Activated CD8-positive, alpha-beta memory T cell treated with anti-CD3 and anti-CD28 coated beads for 48 hours (primary cell): ENCODE results near the gene RGS6.

ENCODE experiments used
- DNase-seq, 3 experiments: peaks; one replicate each; pipeline ENCODE4 v3.0.0-alpha.2; 2020; ENCODE audit warnings: low read depth in 2 of 3, low spot score in 2 of 3

The RGS6 gene

GRCh38 chr14:72521968-72522741 is 589.9 kb downstream of the RGS6 start:
- no peak for DNase-seq

GRCh38 chr14:72522847-72523246 is 590.6 kb downstream of the RGS6 start:
- DNase-seq, result no peak

GRCh38 chr14:72523424-72524294 is 591.4 kb downstream of the RGS6 start:
- DNase-seq, result no peak

- DNase-seq, result no peak
Measured at GRCh38 chr14:72524295-72524629, 592.0 kb downstream of the RGS6 start.

GRCh38 chr14:72525087-72525915 is 593.1 kb downstream of the RGS6 start:
- DNase-seq, result no peak

- no peak for DNase-seq
Measured at GRCh38 chr14:72527591-72527990, 595.4 kb downstream of the RGS6 start.

- DNase-seq, result no peak
Measured at GRCh38 chr14:72528059-72528862, 596.0 kb downstream of the RGS6 start.

GRCh38 chr14:72528863-72529175 is 596.6 kb downstream of the RGS6 start:
- DNase-seq, result no peak

- DNase-seq, result no peak
Measured at GRCh38 chr14:72532686-72533454, 600.6 kb downstream of the RGS6 start.

- no peak for DNase-seq
Measured at GRCh38 chr14:72535485-72535884, 603.3 kb downstream of the RGS6 start.

- DNase-seq, result no peak
Measured at GRCh38 chr14:72538387-72538786, 606.2 kb downstream of the RGS6 start.

- no peak for DNase-seq
Measured at GRCh38 chr14:72539661-72540315, 607.6 kb downstream of the RGS6 start.

GRCh38 chr14:72540836-72541235 is 608.6 kb downstream of the RGS6 start:
- DNase-seq, result no peak

- DNase-seq, result no peak
Measured at GRCh38 chr14:72541546-72541945, 609.3 kb downstream of the RGS6 start.

- DNase-seq, result no peak
Measured at GRCh38 chr14:72543341-72543740, 611.1 kb downstream of the RGS6 start.

- no peak for DNase-seq
Measured at GRCh38 chr14:72544615-72545387, 612.6 kb downstream of the RGS6 start.

- no peak for DNase-seq
Measured at GRCh38 chr14:72545411-72546311, 613.4 kb downstream of the RGS6 start.
